Measurements from ENCODE around the gene ZFP92.

DNA sequence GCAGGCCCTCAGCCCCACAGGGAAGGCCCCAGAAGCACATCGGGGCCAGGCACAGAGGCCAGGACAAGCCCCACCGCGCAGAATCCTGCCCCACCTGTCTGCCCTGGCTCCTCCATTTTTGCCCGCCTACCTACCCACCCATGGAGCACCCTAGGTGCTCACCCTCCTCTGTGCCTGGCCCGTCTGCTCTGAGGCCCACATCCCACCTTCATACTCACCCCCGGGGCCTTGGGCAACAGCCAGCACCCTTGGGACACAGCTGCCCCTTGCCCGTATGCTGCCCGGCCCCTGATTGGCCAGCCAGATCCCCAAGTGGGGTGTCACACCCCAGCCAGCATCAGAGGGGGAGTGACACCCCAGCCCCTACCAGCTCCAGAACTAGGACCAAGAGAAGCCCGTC is 45.4 kb downstream of the ZFP92 start:
- TF ChIP-seq, protein P1, sequence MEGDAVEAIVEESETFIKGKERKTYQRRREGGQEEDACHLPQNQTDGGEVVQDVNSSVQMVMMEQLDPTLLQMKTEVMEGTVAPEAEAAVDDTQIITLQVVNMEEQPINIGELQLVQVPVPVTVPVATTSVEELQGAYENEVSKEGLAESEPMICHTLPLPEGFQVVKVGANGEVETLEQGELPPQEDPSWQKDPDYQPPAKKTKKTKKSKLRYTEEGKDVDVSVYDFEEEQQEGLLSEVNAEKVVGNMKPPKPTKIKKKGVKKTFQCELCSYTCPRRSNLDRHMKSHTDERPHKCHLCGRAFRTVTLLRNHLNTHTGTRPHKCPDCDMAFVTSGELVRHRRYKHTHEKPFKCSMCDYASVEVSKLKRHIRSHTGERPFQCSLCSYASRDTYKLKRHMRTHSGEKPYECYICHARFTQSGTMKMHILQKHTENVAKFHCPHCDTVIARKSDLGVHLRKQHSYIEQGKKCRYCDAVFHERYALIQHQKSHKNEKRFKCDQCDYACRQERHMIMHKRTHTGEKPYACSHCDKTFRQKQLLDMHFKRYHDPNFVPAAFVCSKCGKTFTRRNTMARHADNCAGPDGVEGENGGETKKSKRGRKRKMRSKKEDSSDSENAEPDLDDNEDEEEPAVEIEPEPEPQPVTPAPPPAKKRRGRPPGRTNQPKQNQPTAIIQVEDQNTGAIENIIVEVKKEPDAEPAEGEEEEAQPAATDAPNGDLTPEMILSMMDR (IDR thresholded peaks at IDR 0.05) = no peak
- TF ChIP-seq POLR2A (IDR thresholded peaks at IDR 0.05) (no peak), POLR2AphosphoS5 (IDR thresholded peaks at IDR 0.05; ENCODE audit: insufficient read depth in 1 of 2, low read depth in 1 of 2) (no peak)
